Neutrophil (primary cell): ENCODE measurements around the gene ATG4C.

Source experiments
- H3K27ac ChIP-seq: fragments of 200-600 bp; sonication (generic); 2 replicates; pipeline ENCODE4 v1.5.1; 2016; ENCODE audit warnings: mild to moderate bottlenecking, moderate library complexity
- H3K27me3 ChIP-seq: fragments of 200-600 bp; sonication (generic); 2 replicates; pipeline ENCODE4 v1.6.0; 2016; ENCODE audit warnings: mild to moderate bottlenecking
- H3K36me3 ChIP-seq: fragments of 200-600 bp; sonication (generic); 2 replicates; pipeline ENCODE4 v1.5.1; 2017
- H3K4me1 ChIP-seq, 2 experiments: fragments of 200-600 bp in 1 of 2; sonication (generic) in 1 of 2; 1 replicate in 1 of 2; 2 replicates in 1 of 2; pipeline versions ENCODE4 v1.5.1 to v1.6.1; 2013 to 2016; ENCODE audit warnings: low read depth in 1 of 2, low read length in 1 of 2, mild to moderate bottlenecking in 1 of 2, moderate library complexity in 1 of 2; ENCODE audit not compliant: control insufficient read depth in 1 of 2, insufficient read depth in 1 of 2
- H3K4me3 ChIP-seq, 2 experiments: fragments of 200-600 bp in 1 of 2; sonication (generic) in 1 of 2; 1 replicate in 1 of 2; 2 replicates in 1 of 2; pipeline ENCODE4 v1.5.1; 2013 to 2016; ENCODE audit warnings: low read depth in 1 of 2, low read length in 1 of 2, mild to moderate bottlenecking in 1 of 2, moderate library complexity in 1 of 2
- H3K9me3 ChIP-seq: fragments of 200-600 bp; sonication (generic); 2 replicates; pipeline ENCODE4 v1.5.1; 2016
- TF ChIP-seq, protein P1 (sequence below): fragments of 200-600 bp; sonication (generic); IDR thresholded peaks from 2 replicates; pipeline ENCODE4 v1.5.1; 2016; ENCODE audit warnings: antibody characterized with exemption

Gene ATG4C

DNA sequence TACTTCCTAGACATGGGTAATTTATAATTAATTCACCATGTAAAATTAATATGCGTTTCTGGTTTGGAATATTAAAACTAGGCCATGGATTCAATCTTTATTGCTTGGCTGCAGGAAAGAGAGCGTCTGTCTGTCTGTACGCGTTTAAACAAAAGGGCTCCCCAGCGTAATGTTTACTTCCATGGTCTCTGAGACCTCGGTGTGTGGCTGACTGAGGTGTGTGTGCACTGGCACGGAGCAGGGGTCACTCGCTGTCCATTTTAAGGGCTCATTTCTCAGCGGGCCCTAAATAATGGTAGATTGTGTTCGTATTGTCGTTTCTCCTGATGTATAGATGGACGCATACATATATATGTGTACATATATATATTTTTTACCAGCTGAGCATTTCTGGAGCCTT, 119.6 kb downstream of the ATG4C start:
- no peak overlapping the region for H3K27ac ChIP-seq

DNA sequence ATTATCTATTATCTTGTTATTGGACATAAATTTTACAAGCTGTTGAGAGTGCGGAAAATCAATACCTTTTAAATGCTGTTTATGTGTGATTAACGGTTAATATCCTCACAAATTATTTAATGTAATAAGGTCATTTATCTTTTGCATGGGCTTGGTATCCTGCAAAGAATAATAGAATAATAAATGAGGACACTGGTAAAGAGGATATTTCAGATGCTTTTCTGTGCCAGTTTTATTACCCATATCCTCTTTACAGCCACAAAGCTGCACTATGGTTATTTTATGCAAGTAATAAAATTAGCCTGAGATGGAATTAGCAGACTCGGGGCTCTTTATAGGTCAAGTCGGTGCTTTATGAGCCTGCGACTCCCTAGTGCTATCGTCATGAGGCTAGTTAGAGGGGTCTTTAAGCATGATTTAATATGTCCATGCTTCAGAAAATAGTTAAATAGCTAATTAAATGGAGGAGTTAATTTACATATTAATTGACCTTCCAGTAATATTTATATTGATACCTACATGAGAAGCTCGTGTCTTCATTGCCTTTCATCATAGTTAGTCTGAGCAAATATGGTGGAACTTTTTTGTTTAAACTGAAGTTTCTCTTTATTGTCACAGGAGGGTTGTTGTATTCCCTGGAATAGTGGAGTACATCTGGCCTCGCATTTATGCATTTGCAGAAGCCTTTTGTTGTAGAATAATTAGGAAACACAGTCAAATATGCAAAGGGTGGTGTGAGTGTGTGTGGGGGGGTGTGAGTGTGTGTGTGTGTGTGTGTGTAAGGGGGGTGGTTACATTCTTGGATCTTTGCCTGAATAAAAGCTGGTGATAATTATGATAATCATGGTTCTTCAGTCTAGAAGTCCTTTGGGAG, 120.3 kb downstream of the ATG4C start:
- Histone ChIP-seq H3K27me3 (peaks cover 4% of the 10 kb centered on the region), H3K36me3 (no peaks in the 10 kb centered on the region), H3K27ac (no peak overlapping the region), H3K9me3 (no peaks in the 10 kb centered on the region), H3K4me3 (no peak overlapping the region), H3K4me1 (no peaks in the 10 kb centered on the region)
- TF ChIP-seq, protein P1, sequence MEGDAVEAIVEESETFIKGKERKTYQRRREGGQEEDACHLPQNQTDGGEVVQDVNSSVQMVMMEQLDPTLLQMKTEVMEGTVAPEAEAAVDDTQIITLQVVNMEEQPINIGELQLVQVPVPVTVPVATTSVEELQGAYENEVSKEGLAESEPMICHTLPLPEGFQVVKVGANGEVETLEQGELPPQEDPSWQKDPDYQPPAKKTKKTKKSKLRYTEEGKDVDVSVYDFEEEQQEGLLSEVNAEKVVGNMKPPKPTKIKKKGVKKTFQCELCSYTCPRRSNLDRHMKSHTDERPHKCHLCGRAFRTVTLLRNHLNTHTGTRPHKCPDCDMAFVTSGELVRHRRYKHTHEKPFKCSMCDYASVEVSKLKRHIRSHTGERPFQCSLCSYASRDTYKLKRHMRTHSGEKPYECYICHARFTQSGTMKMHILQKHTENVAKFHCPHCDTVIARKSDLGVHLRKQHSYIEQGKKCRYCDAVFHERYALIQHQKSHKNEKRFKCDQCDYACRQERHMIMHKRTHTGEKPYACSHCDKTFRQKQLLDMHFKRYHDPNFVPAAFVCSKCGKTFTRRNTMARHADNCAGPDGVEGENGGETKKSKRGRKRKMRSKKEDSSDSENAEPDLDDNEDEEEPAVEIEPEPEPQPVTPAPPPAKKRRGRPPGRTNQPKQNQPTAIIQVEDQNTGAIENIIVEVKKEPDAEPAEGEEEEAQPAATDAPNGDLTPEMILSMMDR = no peak

More for the DNA sequence above, 119.6 kb downstream of the ATG4C start:
- H3K27me3 ChIP-seq = peaks cover 4% of the 10 kb centered on the region
- no peaks in the 10 kb centered on the region for H3K36me3 ChIP-seq
- H3K4me3 ChIP-seq = no peak overlapping the region
- no peaks in the 10 kb centered on the region for H3K4me1 ChIP-seq
- no peaks in the 10 kb centered on the region for H3K9me3 ChIP-seq
- TF ChIP-seq, protein P1 = no peak

DNA sequence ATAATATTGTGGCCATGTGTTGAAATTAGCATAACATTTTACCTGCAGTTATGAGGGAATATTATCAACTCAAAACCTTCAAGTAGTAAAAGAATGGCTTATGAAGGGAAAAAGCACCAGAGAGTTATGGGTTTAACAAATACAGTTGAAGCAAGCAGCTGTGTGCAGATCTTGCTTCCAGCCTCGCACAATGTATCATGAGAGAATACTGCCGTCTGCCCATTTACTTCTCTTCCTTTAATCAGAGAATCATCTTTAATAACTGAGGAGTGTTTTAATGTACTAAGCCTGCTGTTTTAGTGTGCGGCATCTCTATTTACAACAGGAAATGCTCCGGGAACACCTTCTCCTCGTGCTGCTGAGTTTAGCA, 120.9 kb downstream of the ATG4C start:
- no peaks in the 10 kb centered on the region for H3K9me3 ChIP-seq
- H3K36me3 ChIP-seq = no peaks in the 10 kb centered on the region
- no peaks in the 10 kb centered on the region for H3K4me1 ChIP-seq
- peaks cover 4% of the 10 kb centered on the region for H3K27me3 ChIP-seq
- H3K4me3 ChIP-seq = no peak overlapping the region
- TF ChIP-seq, protein P1 = no peak
- H3K27ac ChIP-seq = no peak overlapping the region

DNA sequence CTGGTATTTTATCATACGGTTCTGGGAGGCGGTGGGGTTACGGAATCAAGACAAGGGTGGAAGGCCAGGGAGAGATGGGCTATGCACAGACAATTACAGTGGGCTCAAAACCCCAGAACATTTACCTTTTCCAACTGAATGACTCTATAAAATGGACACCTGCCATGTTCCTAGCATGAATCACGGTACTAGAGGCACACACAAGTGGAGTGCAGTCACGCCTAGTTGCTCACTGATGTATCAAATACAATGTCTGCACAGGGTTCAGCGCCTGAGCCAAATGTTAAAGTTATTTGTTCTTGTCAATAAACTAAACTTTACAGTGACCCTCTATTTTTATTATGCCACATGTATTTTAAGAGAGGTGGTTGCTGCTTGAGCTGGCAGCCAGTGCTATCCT, 121.4 kb downstream of the ATG4C start:
- Histone ChIP-seq H3K27ac (no peak overlapping the region), H3K27me3 (peaks cover 4% of the 10 kb centered on the region), H3K4me3 (no peak overlapping the region), H3K36me3 (no peaks in the 10 kb centered on the region), H3K9me3 (no peaks in the 10 kb centered on the region), H3K4me1 (no peaks in the 10 kb centered on the region)
- TF ChIP-seq, protein P1 = no peak

DNA sequence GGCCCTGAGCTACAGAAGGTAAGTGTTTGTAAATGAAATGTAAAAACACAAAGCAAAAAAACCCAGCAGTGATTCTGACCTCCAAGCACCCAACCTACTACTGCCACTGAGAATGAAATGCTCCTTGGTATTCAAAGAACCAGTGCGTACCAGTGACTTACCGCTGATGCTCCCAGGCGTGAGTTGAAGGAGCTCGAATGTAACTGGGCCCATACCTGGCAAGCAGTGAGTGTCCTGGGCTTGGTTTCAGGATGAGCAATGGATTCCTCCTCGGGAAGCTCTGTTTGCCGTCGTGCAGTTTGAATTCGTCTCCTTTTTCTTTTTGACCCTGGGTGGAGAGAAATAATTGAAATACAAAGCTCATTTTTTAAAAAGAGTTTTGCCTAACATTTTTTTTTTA, 121.9 kb downstream of the ATG4C start:
- Histone ChIP-seq H3K4me1 (no peaks in the 10 kb centered on the region), H3K36me3 (no peaks in the 10 kb centered on the region), H3K27me3 (peaks cover 4% of the 10 kb centered on the region), H3K9me3 (no peaks in the 10 kb centered on the region), H3K27ac (no peak overlapping the region), H3K4me3 (no peak overlapping the region)
- TF ChIP-seq, protein P1 = no peak
